ENCODE results near the gene TLCD3A.

DNA sequence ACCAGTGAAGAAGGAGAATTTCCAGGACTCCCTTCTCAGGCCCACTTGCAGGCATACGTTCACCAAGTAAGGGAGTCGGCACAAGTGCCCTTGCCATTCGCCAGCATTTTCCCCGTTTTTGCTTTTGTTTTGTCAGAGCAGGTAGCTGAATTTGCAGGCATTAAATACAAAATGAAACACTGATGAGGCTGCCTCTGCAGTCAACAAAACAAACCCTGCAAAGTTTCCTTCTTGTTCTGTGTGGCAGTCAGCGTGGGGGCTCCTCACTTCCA is 41.9 kb downstream of the TLCD3A start:
- TF ChIP-seq, protein P1, sequence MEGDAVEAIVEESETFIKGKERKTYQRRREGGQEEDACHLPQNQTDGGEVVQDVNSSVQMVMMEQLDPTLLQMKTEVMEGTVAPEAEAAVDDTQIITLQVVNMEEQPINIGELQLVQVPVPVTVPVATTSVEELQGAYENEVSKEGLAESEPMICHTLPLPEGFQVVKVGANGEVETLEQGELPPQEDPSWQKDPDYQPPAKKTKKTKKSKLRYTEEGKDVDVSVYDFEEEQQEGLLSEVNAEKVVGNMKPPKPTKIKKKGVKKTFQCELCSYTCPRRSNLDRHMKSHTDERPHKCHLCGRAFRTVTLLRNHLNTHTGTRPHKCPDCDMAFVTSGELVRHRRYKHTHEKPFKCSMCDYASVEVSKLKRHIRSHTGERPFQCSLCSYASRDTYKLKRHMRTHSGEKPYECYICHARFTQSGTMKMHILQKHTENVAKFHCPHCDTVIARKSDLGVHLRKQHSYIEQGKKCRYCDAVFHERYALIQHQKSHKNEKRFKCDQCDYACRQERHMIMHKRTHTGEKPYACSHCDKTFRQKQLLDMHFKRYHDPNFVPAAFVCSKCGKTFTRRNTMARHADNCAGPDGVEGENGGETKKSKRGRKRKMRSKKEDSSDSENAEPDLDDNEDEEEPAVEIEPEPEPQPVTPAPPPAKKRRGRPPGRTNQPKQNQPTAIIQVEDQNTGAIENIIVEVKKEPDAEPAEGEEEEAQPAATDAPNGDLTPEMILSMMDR (IDR thresholded peaks at IDR 0.05; ENCODE audit: low read depth, low read length), result no peak
- TF ChIP-seq EZH2phosphoT487 (IDR thresholded peaks at IDR 0.05; ENCODE audit: low read depth), result no peak
